Progenitor cell of endocrine pancreas (in vitro differentiated cells): ENCODE data around the gene B3GAT2. TPM values are rescaled to one million over a fixed set of nuclear protein-coding genes. Genes with fewer than 3 reads are reported as not detected.

ENCODE experiments used
- DNase-seq: peaks from one replicate; pipeline ENCODE4 v3.0.0; 2021; ENCODE audit warnings: low spot score; ENCODE audit not compliant: unreplicated experiment
- H3K27ac Mint-ChIP-seq: 2 replicates; pipeline ENCODE4 v1.8.0; 2021; ENCODE audit warnings: mild to moderate bottlenecking, moderate library complexity, mixed read lengths
- H3K27me3 Mint-ChIP-seq: 2 replicates; pipeline ENCODE4 v1.8.0; 2021; ENCODE audit warnings: mixed read lengths
- H3K36me3 Mint-ChIP-seq: 2 replicates; pipeline ENCODE4 v1.8.0; 2022; ENCODE audit warnings: mixed read lengths; ENCODE audit not compliant: insufficient read depth
- H3K4me1 Mint-ChIP-seq: 2 replicates; pipeline ENCODE4 v1.8.0; 2021; ENCODE audit warnings: low read depth, mixed read lengths
- H3K4me3 Mint-ChIP-seq: 2 replicates; pipeline ENCODE4 v1.8.0; 2021; ENCODE audit warnings: low read depth, mild to moderate bottlenecking, moderate library complexity, mixed read lengths
- H3K9me3 Mint-ChIP-seq: 2 replicates; pipeline ENCODE4 v1.8.0; 2021; ENCODE audit warnings: low read depth, mixed read lengths
- total RNA-seq: library from RNA; stranded (reverse); gene quantifications from 2 replicates; pipeline ENCODE4 v1.2.1, GENCODE V29; 2021
- TF ChIP-seq, protein P1 (sequence below): fragments of 200-600 bp; sonication (generic); IDR thresholded peaks from one replicate; pipeline ENCODE4 v1.5.0; 2021; ENCODE audit warnings: antibody characterized with exemption, mild to moderate bottlenecking; ENCODE audit not compliant: unreplicated experiment

The B3GAT2 gene
- total RNA-seq, 1 donor from 2014 or later = 1.8 TPM

GRCh38 chr6:70813885-70814284 is 143.0 kb downstream of the B3GAT2 start:
- TF ChIP-seq, protein P1, sequence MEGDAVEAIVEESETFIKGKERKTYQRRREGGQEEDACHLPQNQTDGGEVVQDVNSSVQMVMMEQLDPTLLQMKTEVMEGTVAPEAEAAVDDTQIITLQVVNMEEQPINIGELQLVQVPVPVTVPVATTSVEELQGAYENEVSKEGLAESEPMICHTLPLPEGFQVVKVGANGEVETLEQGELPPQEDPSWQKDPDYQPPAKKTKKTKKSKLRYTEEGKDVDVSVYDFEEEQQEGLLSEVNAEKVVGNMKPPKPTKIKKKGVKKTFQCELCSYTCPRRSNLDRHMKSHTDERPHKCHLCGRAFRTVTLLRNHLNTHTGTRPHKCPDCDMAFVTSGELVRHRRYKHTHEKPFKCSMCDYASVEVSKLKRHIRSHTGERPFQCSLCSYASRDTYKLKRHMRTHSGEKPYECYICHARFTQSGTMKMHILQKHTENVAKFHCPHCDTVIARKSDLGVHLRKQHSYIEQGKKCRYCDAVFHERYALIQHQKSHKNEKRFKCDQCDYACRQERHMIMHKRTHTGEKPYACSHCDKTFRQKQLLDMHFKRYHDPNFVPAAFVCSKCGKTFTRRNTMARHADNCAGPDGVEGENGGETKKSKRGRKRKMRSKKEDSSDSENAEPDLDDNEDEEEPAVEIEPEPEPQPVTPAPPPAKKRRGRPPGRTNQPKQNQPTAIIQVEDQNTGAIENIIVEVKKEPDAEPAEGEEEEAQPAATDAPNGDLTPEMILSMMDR = no peak
- H3K27ac Mint-ChIP-seq = no peak overlapping the region
- no peak for DNase-seq
- H3K9me3 Mint-ChIP-seq = no peaks in the 10 kb centered on the region
- no peaks in the 10 kb centered on the region for H3K4me1 Mint-ChIP-seq
- no peaks in the 10 kb centered on the region for H3K36me3 Mint-ChIP-seq
- H3K27me3 Mint-ChIP-seq = no peaks in the 10 kb centered on the region
- no peak overlapping the region for H3K4me3 Mint-ChIP-seq

DNA sequence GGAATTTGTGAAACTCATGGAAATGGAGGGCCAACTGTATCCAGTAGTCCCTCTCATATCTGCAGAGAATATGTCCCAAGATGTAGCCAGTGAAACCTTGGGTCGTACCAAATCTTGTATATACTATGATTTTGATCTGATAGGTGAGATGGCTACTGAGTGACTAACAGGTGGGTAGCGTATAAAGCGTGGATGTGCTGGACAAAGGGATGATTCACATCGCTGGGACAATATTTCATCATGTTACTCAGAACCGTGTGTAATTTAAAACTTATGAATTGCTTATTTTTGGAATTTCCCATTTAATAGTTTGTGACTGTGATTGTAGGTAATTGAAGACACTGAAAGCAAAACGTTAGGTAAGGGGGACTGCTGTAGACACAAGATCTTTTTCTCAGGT is 145.1 kb downstream of the B3GAT2 start:
- peaks cover 3% of the 10 kb centered on the region for H3K4me1 Mint-ChIP-seq
- no peaks in the 10 kb centered on the region for H3K9me3 Mint-ChIP-seq
- H3K36me3 Mint-ChIP-seq = no peaks in the 10 kb centered on the region
- H3K4me3 Mint-ChIP-seq = no peak overlapping the region
- DNase-seq = no peak
- TF ChIP-seq, protein P1 = no peak
- no peaks in the 10 kb centered on the region for H3K27me3 Mint-ChIP-seq
- no peak overlapping the region for H3K27ac Mint-ChIP-seq
